CD14-positive monocyte (primary cell): ENCODE measurements around the gene TBPL2. TPM values are rescaled to one million over a fixed set of nuclear protein-coding genes. Genes with fewer than 3 reads are reported as not detected.
A peak's percentile ranks its signal among the peaks of the same experiment; 100 is the strongest.

ENCODE experiments used
- DNase-seq, 3 donors: peaks; one replicate each; pipeline ENCODE4 v3.0.0-alpha.2; 2011 to 2022
- H2AFZ ChIP-seq: 2 replicates; pipeline ENCODE4 v1.6.0; 2012; ENCODE audit warnings: mild to moderate bottlenecking, low read depth, low read length, inconsistent platforms; ENCODE audit not compliant: insufficient read depth, poor library complexity, severe bottlenecking
- H3K27ac ChIP-seq, 2 donors: 1 replicate in 1 of 2; 2 replicates in 1 of 2; pipeline ENCODE4 v1.5.1; 2012 to 2013; ENCODE audit warnings: low read length in 2 of 2, control low read depth in 1 of 2, inconsistent platforms in 1 of 2, low read depth in 1 of 2, mild to moderate bottlenecking in 1 of 2
- H3K27me3 ChIP-seq, 2 donors: one replicate each; pipeline versions ENCODE4 v1.6.0 to v1.6.1; 2011 to 2013; ENCODE audit warnings: low read length in 2 of 2; ENCODE audit not compliant: control insufficient read depth in 2 of 2, insufficient read depth in 2 of 2
- H3K36me3 ChIP-seq, 2 donors: replicated peaks in 1 of 2; 1 replicate in 1 of 2; 2 replicates in 1 of 2; pipeline versions ENCODE4 v1.5.1 to v1.6.1; 2012 to 2013; ENCODE audit warnings: low read length in 2 of 2, control low read depth in 1 of 2, inconsistent platforms in 1 of 2, mild to moderate bottlenecking in 1 of 2; ENCODE audit not compliant: insufficient read depth in 2 of 2, control insufficient read depth in 1 of 2
- H3K4me1 ChIP-seq, 2 donors: 1 replicate in 1 of 2; 2 replicates in 1 of 2; pipeline versions ENCODE4 v1.5.1 to v1.6.1; 2012 to 2013; ENCODE audit warnings: low read length in 2 of 2, control low read depth in 1 of 2, inconsistent platforms in 1 of 2, mild to moderate bottlenecking in 1 of 2, moderate library complexity in 1 of 2; ENCODE audit not compliant: insufficient read depth in 2 of 2, control insufficient read depth in 1 of 2
- H3K4me2 ChIP-seq: replicated peaks from 2 replicates; pipeline ENCODE3; 2012; ENCODE audit warnings: low read length, moderate library complexity, mild to moderate bottlenecking; ENCODE audit not compliant: poor library complexity, severe bottlenecking; ENCODE audit errors: extremely low read depth
- H3K4me3 ChIP-seq, 3 experiments: fragments of 200-600 bp in 1 of 3; sonication (generic) in 1 of 3; replicated peaks in 1 of 3; 1 replicate in 2 of 3; 2 replicates in 1 of 3; pipeline ENCODE4 v1.5.1; 2011 to 2013; ENCODE audit warnings: low read length in 3 of 3, mild to moderate bottlenecking in 3 of 3, control low read depth in 2 of 3, low read depth in 2 of 3, inconsistent platforms in 1 of 3, moderate library complexity in 1 of 3
- H3K79me2 ChIP-seq: 2 replicates; pipeline ENCODE4 v1.6.0; 2012; ENCODE audit warnings: mild to moderate bottlenecking, control low read depth, inconsistent platforms, low read length, moderate library complexity; ENCODE audit not compliant: insufficient read depth
- H3K9ac ChIP-seq: 2 replicates; pipeline ENCODE4 v1.6.0; 2017; ENCODE audit warnings: low read length, mild to moderate bottlenecking; ENCODE audit not compliant: insufficient read depth, poor library complexity, severe bottlenecking
- H3K9me3 ChIP-seq, 2 donors: replicated peaks in 1 of 2; 1 replicate in 1 of 2; 2 replicates in 1 of 2; pipeline versions ENCODE4 v1.5.1 to v1.6.1; 2012 to 2013; ENCODE audit warnings: low read length in 2 of 2, control low read depth in 1 of 2; ENCODE audit not compliant: control insufficient read depth in 1 of 2, insufficient read depth in 1 of 2
- H4K20me1 ChIP-seq: 2 replicates; pipeline ENCODE4 v1.6.0; 2012; ENCODE audit warnings: mild to moderate bottlenecking, low read length, control low read depth, moderate library complexity; ENCODE audit not compliant: insufficient read depth
- H3K27ac Mint-ChIP-seq, 7 donors: one replicate each; pipeline ENCODE4 v1.8.0; 2020; ENCODE audit warnings: mild to moderate bottlenecking in 7 of 7, mixed read lengths in 7 of 7, moderate library complexity in 6 of 7, inconsistent platforms in 2 of 7
- H3K27me3 Mint-ChIP-seq, 3 donors: one replicate each; pipeline ENCODE4 v1.8.0; 2021 to 2022; ENCODE audit warnings: low read depth in 3 of 3, mild to moderate bottlenecking in 3 of 3, mixed read lengths in 3 of 3, moderate library complexity in 3 of 3, inconsistent platforms in 1 of 3
- H3K36me3 Mint-ChIP-seq, 2 donors: one replicate each; pipeline ENCODE4 v1.8.0; 2020; ENCODE audit warnings: mixed read lengths in 2 of 2, inconsistent platforms in 1 of 2, mild to moderate bottlenecking in 1 of 2
- H3K4me1 Mint-ChIP-seq: one replicate; pipeline ENCODE4 v1.8.0; 2020; ENCODE audit warnings: mild to moderate bottlenecking, mixed read lengths
- H3K4me3 Mint-ChIP-seq, 2 donors: one replicate each; pipeline ENCODE4 v1.8.0; 2020; ENCODE audit warnings: mild to moderate bottlenecking in 2 of 2, mixed read lengths in 2 of 2, moderate library complexity in 1 of 2
- H3K9me3 Mint-ChIP-seq, 7 donors: one replicate each; pipeline ENCODE4 v1.8.0; 2020 to 2022; ENCODE audit warnings: mixed read lengths in 7 of 7, mild to moderate bottlenecking in 6 of 7, moderate library complexity in 6 of 7, inconsistent platforms in 2 of 7
- WGBS: methylation state at CpG from one replicate; pipeline ENCODE4 v1.1.5; 2013; ENCODE audit warnings: missing lambda C conversion rate; ENCODE audit not compliant: insufficient coverage; 5-methylcytosine and 5-hydroxymethylcytosine counted together
- intact Hi-C, 2 donors: fragments of 100-400 bp; cut with micrococcal nuclease; formaldehyde crosslinking; loops; one replicate each; pipeline versions ENCODE4 v1.15.0 to v1.15.1; 2023
- polyA plus RNA-seq, 3 donors: library from polyadenylated mRNA; depleted of rRNA in 1 of 3; unstranded in 2 of 3; stranded (reverse) in 1 of 3; fragments of 300-500 nt in 2 of 3; fragments of >200 nt in 1 of 3; fragmentation: Illumina TruSeq in 2 of 3; gene quantifications; 1 replicate in 2 of 3; 2 replicates in 1 of 3; pipeline ENCODE4 v1.2.3, GENCODE V29; 2012 to 2021
- TF ChIP-seq, protein P1 (sequence below): fragments of 200-600 bp; IDR thresholded peaks from one replicate; pipeline ENCODE4 v1.8.0; 2022; ENCODE audit warnings: antibody characterized with exemption, mild to moderate bottlenecking

The TBPL2 gene
- polyA plus RNA-seq, 3 donors, result not detected

DNA sequence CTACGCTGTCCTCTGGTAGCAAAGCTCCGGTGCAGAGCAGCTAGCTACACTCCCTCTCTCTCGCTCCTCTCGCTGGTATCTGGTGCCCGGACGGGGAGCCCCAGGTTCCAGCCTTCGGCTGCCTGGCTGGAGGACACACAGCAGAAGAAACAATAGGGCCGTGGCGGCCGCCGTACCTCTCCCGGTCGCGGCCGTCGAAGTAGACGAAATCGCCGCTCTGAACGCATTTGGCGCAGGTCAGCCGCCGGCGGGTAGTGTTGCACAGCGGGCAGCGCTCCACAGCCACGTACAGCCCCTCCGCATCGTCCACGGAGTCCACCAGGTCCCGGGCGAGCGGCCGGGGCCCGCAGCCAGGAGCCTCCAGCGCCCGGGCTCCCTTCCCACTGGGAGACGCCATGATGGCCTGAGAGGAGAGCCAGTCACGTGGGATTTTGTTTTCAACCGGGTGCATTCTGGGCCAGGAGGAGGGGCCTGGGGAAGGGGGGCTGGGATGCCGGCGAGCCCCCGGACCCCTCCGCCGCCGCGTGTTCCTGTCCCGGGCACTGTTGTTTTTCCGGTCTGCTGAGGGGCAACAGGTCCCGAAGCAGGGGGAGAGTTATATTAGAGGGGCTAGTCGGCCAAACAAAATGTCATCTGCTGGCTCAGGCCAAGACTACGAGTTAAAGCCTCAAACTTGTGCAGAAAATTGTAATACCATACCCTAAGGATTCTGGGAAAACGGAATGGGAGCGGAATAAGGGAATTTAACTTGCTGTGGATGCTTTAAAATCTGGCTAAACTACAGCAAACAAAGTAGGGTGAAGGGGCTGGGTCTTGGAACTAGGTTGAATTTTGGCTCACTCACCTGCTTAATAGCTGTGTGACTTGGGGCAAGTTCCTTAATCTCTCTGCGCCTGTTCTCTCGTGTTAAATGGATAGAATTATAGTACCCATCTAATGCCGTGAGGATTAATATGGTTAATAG lies 28.7 kb downstream of the TBPL2 start, which contains the start of gene ATG14:
Gene ATG14 (minus strand): TSS at position 405 of the 964 bp plus-strand sequence. CDS start 8 bp downstream, at position 397.
- H3K9me3 ChIP-seq, result no peaks in the 10 kb centered on the region
- peak within 1 kb of the TSS; percentile 92 to 94 for H3K4me3 Mint-ChIP-seq
- peaks cover 22% of the 10 kb centered on the region for H4K20me1 ChIP-seq
- TF ChIP-seq, protein P1, sequence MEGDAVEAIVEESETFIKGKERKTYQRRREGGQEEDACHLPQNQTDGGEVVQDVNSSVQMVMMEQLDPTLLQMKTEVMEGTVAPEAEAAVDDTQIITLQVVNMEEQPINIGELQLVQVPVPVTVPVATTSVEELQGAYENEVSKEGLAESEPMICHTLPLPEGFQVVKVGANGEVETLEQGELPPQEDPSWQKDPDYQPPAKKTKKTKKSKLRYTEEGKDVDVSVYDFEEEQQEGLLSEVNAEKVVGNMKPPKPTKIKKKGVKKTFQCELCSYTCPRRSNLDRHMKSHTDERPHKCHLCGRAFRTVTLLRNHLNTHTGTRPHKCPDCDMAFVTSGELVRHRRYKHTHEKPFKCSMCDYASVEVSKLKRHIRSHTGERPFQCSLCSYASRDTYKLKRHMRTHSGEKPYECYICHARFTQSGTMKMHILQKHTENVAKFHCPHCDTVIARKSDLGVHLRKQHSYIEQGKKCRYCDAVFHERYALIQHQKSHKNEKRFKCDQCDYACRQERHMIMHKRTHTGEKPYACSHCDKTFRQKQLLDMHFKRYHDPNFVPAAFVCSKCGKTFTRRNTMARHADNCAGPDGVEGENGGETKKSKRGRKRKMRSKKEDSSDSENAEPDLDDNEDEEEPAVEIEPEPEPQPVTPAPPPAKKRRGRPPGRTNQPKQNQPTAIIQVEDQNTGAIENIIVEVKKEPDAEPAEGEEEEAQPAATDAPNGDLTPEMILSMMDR, result no peak
- peaks cover 0 to 5% of the 10 kb centered on the region in 2 donors for H3K27me3 ChIP-seq
- WGBS, result under 1% methylated on average over 51 of the region's 57 CpGs
- peak; percentile 58 to 66 (median 61) for DNase-seq
- H3K27ac Mint-ChIP-seq, result peak within 1 kb of the TSS; percentile 84 to 94 (median 92)
- peaks cover 17 to 20% of the 10 kb centered on the region in 2 donors for H3K4me1 ChIP-seq
- peaks cover 0 to 18% of the 10 kb centered on the region in 2 donors for H3K36me3 Mint-ChIP-seq
- H3K4me3 ChIP-seq, result peak within 1 kb of the TSS; percentile 73 to 96 (median 90)
- H3K27ac ChIP-seq, result peak within 1 kb of the TSS; percentile 44 to 88
- H3K9ac ChIP-seq, result peak within 1 kb of the TSS; percentile 98
- H2AFZ ChIP-seq, result peak within 1 kb of the TSS; percentile 98
- no peaks in the 10 kb centered on the region for H3K9me3 Mint-ChIP-seq
- peaks cover 2 to 6% (median 3%) of the 10 kb centered on the region in 3 donors for H3K27me3 Mint-ChIP-seq
- H3K4me2 ChIP-seq, result peak within 1 kb of the TSS; percentile 91
- H3K79me2 ChIP-seq, result peaks cover 50% of the 10 kb centered on the region
- intact Hi-C loops, result no loop called here
- peaks cover 28% of the 10 kb centered on the region for H3K4me1 Mint-ChIP-seq
- no peaks in the 10 kb centered on the region for H3K36me3 ChIP-seq

DNA sequence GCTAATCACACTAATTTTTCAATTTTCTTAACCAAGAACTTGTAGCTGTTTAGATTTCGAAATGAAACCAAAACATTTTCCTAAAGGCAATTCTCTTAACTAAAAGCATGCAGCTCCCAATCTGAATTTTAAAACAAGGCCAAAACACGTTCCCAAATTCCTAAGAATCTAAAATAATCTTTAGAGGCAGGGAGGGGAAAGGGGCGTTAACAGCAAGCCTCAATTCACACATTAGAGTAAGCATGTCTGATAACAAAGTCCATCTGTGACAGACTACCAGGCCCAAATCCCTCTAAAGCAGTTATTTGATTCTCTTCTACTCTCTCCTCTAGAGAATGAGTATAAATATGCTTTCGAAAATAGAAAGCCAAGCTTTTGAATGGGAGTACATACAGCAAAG lies 29.5 kb downstream of the TBPL2 start:
- Mint-ChIP-seq H3K36me3 (peaks cover 0 to 18% of the 10 kb centered on the region in 2 donors), H3K4me3 (peak overlapping the region; percentile 92 to 94), H3K9me3 (no peaks in the 10 kb centered on the region), H3K27me3 (peaks cover 2 to 5% (median 3%) of the 10 kb centered on the region in 3 donors), H3K27ac (peak overlapping the region in 6 of 7 donors; percentile 80 to 92 (median 86)), H3K4me1 (peaks cover 30% of the 10 kb centered on the region)
- Histone ChIP-seq H3K4me1 (peaks cover 17 to 20% of the 10 kb centered on the region in 2 donors), H3K9ac (peak overlapping the region; percentile 98), H3K27me3 (peaks cover 0 to 2% of the 10 kb centered on the region in 2 donors), H4K20me1 (peaks cover 29% of the 10 kb centered on the region), H3K4me3 (peak overlapping the region; percentile 73 to 96 (median 90)), H3K4me2 (peak overlapping the region; percentile 91), H3K79me2 (peaks cover 57% of the 10 kb centered on the region), H3K36me3 (no peaks in the 10 kb centered on the region), H2AFZ (peak overlapping the region; percentile 98), H3K27ac (peak overlapping the region in 1 of 2 donors; percentile 88), H3K9me3 (no peaks in the 10 kb centered on the region)
- intact Hi-C loops, result no loop called here
- no peak for DNase-seq
- TF ChIP-seq, protein P1, result no peak
- no CpG with 5 or more reads among the region's 4 CpGs for WGBS
